Measurements from ENCODE around the gene TAF11L11.
"Not testable (repeated sequence)": the region's sequence is repeated elsewhere in the genome, so short reads cannot be mapped to it uniquely, and the experiment has no call there.

DNA sequence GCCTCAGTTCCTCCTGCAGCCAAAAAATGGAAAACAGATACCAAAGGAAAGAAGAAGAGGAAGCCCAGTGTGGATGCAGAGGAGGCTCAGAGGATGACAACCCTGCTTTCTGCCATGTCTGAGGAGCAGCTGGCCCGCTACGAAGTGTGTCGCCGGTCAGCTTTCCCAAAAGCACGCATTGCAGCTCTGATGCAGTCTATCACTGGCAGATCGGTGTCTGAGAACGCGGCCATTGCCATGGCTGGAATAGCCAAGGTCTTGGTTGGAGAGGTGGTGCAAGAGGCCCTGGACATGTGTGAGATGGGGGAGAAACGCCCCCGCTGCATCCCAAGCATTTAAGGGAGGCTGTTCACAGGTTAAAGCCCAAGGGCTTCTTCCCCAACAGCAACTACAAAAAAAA lies 45.2 kb downstream of the TAF11L11 start:
- TF ChIP-seq, protein P1, sequence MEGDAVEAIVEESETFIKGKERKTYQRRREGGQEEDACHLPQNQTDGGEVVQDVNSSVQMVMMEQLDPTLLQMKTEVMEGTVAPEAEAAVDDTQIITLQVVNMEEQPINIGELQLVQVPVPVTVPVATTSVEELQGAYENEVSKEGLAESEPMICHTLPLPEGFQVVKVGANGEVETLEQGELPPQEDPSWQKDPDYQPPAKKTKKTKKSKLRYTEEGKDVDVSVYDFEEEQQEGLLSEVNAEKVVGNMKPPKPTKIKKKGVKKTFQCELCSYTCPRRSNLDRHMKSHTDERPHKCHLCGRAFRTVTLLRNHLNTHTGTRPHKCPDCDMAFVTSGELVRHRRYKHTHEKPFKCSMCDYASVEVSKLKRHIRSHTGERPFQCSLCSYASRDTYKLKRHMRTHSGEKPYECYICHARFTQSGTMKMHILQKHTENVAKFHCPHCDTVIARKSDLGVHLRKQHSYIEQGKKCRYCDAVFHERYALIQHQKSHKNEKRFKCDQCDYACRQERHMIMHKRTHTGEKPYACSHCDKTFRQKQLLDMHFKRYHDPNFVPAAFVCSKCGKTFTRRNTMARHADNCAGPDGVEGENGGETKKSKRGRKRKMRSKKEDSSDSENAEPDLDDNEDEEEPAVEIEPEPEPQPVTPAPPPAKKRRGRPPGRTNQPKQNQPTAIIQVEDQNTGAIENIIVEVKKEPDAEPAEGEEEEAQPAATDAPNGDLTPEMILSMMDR (IDR thresholded peaks at IDR 0.05; ENCODE audit: insufficient read depth, low read length, poor library complexity, severe bottlenecking), result not testable (repeated sequence)
- not testable (repeated sequence) for TF ChIP-seq EZH2phosphoT487 (conservative IDR thresholded peaks at IDR 0.05; ENCODE audit: low read length)
